ENCODE data around the gene LIPC. TPM values are rescaled to one million over a fixed set of nuclear protein-coding genes. Genes with fewer than 3 reads are reported as not detected.

LIPC gene
- total RNA-seq, 1 donor from 2014 or later: 0.13 TPM

- DNase-seq (ENCODE audit: low read depth in 2 of 2): peak in 1 of 2 donors; percentile 54
These were observed 84.0 kb downstream of the LIPC start for GRCh38 chr15:58515807-58516206.

GRCh38 chr15:58517252-58517681, 85.5 kb downstream of the LIPC start:
- no peak for DNase-seq (ENCODE audit: low read depth in 2 of 2)

DNA sequence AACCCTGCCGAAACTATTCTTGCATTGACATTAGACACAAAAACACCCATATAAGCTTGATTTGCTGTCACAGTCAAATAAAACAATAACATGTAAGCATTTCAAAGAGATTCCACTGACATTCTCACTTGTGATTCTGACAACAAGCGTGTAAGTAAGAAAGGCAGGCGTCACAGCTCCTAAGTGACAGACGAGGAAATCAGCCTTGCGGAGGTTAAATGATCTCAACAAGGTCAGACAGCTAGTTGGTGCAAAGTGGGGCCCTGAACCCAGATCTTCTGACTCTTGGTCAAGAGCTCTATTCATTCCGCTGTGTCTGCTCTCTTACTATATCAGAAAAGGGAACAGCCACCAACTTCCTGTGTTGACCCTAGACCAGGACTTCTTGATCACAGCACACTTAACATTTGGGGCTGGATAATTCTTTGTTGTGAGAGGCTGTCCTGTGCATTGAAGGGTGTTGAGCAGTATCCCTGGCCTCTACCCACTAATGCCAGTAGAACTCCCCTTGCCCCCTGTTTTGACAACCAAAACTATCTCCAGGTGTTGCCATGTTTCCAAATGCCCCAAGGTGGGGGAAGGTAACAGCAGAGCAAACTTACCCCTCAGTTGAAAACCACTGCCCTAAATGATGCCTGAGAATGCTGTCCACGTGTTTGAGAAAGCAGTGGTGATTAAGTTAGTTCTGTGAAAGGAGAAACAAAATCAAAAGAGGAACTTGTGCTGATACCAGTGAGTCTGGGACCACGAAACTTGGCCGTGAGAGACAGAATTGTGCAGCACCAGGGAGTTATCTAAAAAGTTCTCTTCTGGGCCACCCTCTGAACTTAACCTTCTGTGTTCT, 86.1 kb downstream of the LIPC start:
- peak in 1 of 2 donors; percentile 26 for DNase-seq (ENCODE audit: low read depth in 2 of 2)

- DNase-seq (ENCODE audit: low read depth in 2 of 2): no peak
These were observed 86.8 kb downstream of the LIPC start for GRCh38 chr15:58518626-58519025.

DNA sequence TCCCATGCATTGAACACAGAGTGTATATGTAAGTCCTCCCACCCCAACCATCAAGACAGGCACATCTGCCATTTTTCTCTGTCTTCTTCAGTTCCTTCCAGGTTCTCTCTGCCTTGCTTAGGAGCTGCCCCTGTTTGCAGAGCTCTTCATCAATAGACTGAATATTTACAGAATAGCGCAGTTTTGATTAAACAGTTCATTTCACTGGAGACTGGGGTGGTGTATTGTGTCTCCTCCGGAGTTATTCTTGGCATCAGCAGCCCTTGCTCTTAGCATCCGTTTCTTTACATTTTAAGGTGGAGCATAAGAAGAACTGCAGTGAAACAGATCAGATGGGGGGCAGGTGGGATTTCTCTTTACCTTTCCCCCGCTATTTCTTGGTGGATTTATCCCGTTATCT, 87.7 kb downstream of the LIPC start:
- no peak for DNase-seq (ENCODE audit: low read depth in 2 of 2)

- DNase-seq (ENCODE audit: low read depth in 2 of 2): peak in 1 of 2 donors; percentile 42
These were observed 88.7 kb downstream of the LIPC start for GRCh38 chr15:58520464-58520863.

DNA sequence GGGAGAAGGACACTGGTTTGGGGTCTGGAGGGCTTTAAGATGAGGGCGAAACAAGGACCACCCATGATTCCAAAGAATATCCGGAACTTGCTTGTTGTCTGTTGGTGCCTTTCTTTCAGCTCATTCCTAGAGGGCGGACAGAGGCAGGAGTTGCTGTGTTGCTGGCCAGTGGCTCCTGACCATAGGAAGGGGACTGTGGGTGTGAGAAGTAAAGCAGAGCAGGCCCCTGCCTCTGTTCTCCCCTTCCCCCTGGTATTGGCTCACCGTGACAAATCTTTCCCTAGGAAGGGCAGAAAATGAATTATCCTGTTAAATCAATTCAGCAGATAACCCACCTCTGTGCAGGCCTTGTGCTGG, 89.1 kb downstream of the LIPC start:
- peak in 1 of 2 donors; percentile 33 for DNase-seq (ENCODE audit: low read depth in 2 of 2)

GRCh38 chr15:58521293-58521991, 89.7 kb downstream of the LIPC start:
- DNase-seq (ENCODE audit: low read depth in 2 of 2): peak; percentile 76 to 89

DNA sequence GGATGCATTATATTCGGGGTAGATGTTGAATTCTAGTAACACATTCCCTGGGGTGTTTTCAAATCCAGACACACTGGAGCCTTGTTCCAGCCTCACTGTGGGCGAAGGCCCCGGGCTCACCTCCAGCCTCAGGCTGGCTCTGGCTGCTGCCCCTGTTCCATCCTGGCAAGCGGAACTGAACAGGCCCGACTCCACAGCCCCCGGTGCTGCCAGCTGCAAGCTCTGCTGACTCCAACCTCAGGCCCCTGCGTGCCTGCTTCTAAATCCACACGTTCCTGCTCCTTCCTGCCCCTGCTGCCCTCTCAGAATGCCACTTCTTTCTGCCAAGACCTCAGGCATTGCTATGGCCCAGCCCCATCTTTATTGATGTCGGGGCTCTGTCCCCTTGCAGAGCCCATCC, 90.6 kb downstream of the LIPC start:
- DNase-seq (ENCODE audit: low read depth in 2 of 2): no peak

DNA sequence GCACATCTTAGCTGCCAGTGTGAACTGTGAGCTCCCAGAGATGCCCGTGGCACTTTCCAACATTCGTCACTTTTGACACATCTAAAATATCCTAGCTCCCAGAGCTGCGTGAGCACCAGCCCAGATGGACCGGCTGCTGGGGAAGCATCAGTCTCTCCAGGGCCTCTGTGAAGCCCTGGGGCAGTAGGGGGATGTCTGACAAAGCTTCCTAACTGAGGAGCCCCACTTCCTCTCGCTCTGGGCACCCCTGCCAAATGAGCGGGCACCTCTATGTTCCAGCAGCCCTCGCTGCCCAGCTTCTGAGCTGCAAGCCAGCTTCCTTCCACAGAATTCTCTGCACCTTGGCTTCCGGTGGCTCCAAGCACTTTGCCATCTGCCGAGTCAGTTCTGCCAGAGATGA, 91.1 kb downstream of the LIPC start:
- DNase-seq (ENCODE audit: low read depth in 2 of 2): no peak

DNA sequence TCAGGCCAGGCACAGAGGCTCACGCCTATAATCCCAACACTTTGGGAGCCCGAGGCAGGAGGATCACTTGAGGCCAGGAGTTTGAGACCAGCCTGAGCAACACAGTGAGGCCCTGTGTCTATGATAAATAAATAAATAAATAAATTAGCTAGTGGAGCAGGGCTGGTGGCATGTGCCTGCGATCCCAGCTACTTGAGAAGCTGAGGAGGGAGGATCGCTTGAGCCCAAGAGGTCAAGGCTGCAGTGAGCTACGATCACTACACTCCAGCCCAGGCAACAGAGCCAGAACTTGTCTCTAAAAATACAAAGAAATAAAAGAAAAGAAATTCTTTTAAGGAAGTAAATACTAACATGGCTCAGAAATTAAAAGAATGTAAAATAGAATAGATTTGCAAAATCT, 91.8 kb downstream of the LIPC start:
- no peak for DNase-seq (ENCODE audit: low read depth in 2 of 2)

GRCh38 chr15:58524247-58524646, 92.5 kb downstream of the LIPC start:
- DNase-seq (ENCODE audit: low read depth in 2 of 2): no peak

DNA sequence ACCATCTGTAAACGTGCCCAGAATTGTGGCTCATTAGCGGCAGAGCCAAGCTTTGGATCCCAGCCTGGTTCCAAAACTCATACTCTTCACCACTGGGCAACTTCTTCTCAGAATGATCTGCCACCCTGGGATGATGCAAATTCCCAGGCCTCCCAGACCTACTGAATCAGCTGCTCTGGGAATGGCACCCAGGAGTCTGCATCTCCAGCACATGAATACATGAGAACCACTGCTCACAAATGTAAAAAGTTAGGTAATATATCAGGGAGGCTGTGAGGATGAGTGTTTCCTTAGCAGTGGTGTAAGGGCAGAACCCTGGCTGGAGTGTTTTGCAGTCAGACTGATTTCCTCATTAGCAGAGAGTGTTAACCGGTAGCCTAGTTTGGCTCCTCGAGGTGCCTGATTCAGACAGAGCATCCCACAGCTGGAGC, 94.2 kb downstream of the LIPC start:
- DNase-seq (ENCODE audit: low read depth in 2 of 2): no peak

DNA sequence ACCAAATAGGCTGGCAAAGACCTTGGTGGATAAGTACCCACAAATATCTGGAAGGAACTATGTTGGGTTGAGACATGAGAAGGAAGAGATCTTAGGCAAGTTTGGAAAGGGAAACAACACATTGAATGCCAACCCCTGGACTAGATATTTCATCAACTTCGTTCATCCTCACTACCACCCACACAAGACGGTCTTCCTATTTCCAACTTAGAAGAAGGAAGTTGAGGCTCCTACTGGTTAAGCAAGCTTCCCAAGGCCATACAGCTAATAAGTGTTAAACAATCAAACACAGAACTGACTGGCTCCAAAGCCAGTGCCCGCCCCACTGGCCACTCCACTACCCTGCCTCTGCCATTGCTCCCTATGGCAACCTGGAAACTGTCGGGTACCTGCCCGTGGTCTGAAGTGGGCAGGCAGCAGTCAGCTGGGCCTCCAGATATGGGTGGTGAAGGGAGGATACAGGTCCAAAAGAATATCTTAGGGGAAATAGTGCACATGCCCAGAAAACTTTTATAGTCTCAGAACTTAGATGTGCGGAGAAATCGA, 94.9 kb downstream of the LIPC start:
- no peak for DNase-seq (ENCODE audit: low read depth in 2 of 2)

- no peak for DNase-seq (ENCODE audit: low read depth in 2 of 2)
These were observed 95.9 kb downstream of the LIPC start for GRCh38 chr15:58527573-58528187.

DNA sequence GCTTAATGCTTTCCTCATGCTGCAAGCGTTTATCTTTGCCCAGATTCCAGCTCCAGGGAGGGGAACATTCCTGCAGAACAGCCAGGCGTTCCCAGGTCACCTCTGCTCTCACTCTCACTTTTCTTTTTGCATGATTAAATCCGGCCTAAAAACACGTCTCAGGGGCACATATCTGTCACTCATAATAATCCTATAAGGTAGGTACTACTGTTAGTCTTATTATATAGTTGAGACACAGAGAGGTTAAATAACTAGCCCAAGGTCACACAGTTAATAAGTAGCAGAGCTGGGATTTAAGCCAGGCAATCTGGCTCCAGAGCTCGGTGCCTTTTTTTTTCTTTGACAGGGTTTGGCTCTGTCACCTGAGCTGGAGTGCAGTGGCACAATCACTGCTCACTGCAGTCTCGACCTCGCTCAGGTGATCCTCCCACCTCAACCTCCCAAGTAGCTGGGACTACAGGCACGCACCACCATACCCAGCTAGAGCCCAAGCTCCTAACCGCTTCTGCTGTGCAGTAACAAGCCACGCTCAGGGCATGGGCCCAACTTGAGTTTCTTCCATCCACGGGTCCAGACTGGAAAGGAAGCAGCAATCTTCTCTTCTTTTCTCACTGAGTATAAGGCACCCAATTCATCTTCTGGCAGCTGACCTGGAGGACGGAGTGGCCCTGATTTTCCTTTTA, 96.5 kb downstream of the LIPC start:
- DNase-seq (ENCODE audit: low read depth in 2 of 2): no peak

GRCh38 chr15:58529041-58529440, 97.2 kb downstream of the LIPC start:
- DNase-seq (ENCODE audit: low read depth in 2 of 2): peak in 1 of 2 donors; percentile 56

- no peak for DNase-seq (ENCODE audit: low read depth in 2 of 2)
These were observed 98.3 kb downstream of the LIPC start for GRCh38 chr15:58530056-58530590.

- no peak for DNase-seq (ENCODE audit: low read depth in 2 of 2)
These were observed 100.3 kb downstream of the LIPC start for GRCh38 chr15:58532126-58532525.

GRCh38 chr15:58534556-58534955, 102.8 kb downstream of the LIPC start:
- DNase-seq (ENCODE audit: low read depth in 2 of 2): no peak

DNA sequence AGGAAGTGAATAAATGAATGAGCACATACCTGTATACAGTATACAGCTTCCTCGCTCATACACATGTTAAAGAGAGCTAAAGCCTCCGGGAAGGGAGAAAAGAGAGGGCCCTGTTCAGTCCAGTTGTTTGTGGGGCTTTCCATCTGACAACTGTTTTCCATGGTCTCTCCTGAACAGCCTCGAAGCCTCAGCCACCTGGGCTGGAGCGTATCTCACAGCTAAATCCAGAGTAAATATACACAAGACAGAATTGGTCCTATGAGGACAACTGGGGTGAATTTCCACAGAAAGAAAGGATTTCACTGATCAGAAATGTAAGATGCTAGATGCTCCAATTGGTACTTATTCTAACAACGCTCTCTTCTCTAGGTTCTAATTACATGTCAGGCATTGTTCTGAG, 103.5 kb downstream of the LIPC start:
- no peak for DNase-seq (ENCODE audit: low read depth in 2 of 2)

All from dermis microvascular lymphatic vessel endothelial cell (primary cell).